Nephron (organoid): ENCODE results near the gene ACTR5.

Source experiments
- H3K27ac Mint-ChIP-seq, 3 experiments: 2 replicates each; pipeline ENCODE4 v1.8.0; 2020; ENCODE audit warnings: mixed read lengths in 3 of 3, mild to moderate bottlenecking in 2 of 3, moderate library complexity in 1 of 3
- H3K27me3 Mint-ChIP-seq: 2 replicates; pipeline ENCODE4 v1.8.0; 2021; ENCODE audit warnings: low read depth, mild to moderate bottlenecking, moderate library complexity, mixed read lengths
- H3K36me3 Mint-ChIP-seq: 2 replicates; pipeline ENCODE4 v1.8.0; 2020; ENCODE audit warnings: low read depth, mixed read lengths
- H3K4me1 Mint-ChIP-seq: 2 replicates; pipeline ENCODE4 v1.8.0; 2020; ENCODE audit warnings: mixed read lengths
- H3K4me3 Mint-ChIP-seq, 3 experiments: 2 replicates each; pipeline ENCODE4 v1.8.0; 2020; ENCODE audit warnings: mild to moderate bottlenecking in 3 of 3, mixed read lengths in 3 of 3, moderate library complexity in 2 of 3
- H3K9me3 Mint-ChIP-seq: 2 replicates; pipeline ENCODE4 v1.8.0; 2020; ENCODE audit warnings: mixed read lengths
- TF ChIP-seq, protein P1 (sequence below), 3 experiments: fragments of 200-600 bp; sonication (generic); IDR thresholded peaks; one replicate each; pipeline ENCODE4 v1.5.0; 2021; ENCODE audit warnings: antibody characterized with exemption in 3 of 3; ENCODE audit not compliant: unreplicated experiment in 3 of 3

ACTR5 gene

DNA sequence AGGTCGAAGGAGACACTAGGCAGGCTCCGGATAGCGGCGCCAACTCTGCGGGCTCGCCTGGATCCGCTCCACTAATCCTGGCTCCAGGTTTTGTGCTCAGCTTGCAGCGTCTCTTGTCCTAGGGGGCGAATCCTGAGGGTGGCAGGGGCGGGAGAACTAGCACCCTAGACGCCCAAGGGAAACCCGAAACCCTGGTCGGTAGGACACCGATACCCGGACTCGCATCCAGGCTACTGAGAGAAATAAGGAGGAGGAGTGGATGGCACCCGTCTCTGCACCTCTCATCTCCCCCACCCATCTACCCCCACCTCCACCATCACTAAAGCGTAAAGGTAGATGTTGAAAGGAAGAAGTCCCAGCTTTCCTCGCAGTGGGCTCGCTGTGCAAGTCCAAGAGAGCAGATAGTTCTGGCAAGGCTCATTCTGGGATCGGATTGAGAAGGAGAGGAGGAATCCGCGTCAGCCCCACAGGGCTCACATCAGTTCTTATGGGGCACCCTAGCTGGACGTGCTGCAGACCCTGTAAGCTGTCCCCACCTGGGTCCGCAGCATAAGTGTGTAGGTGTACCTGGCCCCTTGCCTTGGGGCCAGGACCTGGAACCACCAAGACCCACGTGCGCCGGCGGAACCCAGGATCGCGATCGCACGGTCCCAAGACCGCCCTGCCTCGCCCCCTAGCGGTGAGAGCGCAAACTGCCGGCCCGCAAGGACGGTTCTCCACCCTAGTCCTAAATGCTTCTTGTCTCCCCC, 17.1 kb upstream of the ACTR5 start:
- Mint-ChIP-seq H3K4me3 (peak overlapping the region in 2 of 3 experiments; percentile 27 to 42), H3K9me3 (peaks cover 2% of the 10 kb centered on the region), H3K27ac (no peak overlapping the region), H3K4me1 (peaks cover 13% of the 10 kb centered on the region), H3K36me3 (no peaks in the 10 kb centered on the region), H3K27me3 (peaks cover 100% of the 10 kb centered on the region)
- TF ChIP-seq, protein P1, sequence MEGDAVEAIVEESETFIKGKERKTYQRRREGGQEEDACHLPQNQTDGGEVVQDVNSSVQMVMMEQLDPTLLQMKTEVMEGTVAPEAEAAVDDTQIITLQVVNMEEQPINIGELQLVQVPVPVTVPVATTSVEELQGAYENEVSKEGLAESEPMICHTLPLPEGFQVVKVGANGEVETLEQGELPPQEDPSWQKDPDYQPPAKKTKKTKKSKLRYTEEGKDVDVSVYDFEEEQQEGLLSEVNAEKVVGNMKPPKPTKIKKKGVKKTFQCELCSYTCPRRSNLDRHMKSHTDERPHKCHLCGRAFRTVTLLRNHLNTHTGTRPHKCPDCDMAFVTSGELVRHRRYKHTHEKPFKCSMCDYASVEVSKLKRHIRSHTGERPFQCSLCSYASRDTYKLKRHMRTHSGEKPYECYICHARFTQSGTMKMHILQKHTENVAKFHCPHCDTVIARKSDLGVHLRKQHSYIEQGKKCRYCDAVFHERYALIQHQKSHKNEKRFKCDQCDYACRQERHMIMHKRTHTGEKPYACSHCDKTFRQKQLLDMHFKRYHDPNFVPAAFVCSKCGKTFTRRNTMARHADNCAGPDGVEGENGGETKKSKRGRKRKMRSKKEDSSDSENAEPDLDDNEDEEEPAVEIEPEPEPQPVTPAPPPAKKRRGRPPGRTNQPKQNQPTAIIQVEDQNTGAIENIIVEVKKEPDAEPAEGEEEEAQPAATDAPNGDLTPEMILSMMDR (IDR thresholded peaks at IDR 0.05; ENCODE audit: unreplicated experiment in 3 of 3), result peak; percentile 97 to 98 (median 97)

DNA sequence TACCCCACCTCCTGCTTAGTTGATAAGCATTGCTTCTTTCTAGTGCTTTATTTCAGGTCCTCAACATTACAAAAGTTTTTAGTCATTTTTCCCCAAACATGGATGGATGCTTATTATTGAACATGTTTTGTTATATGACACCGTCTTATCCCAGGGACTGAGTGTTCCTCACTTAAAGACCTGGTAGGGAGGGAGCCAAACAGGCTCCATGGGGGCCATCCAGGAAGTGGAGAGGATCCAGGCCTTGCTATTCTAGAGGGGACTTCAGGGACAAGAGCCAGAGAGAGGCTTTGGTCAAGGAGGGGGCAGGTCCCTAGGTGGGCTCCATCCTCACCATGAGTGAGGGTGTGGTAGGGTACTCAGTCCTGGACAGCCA, 16.5 kb upstream of the ACTR5 start:
- H3K4me1 Mint-ChIP-seq, result peaks cover 13% of the 10 kb centered on the region
- peaks cover 100% of the 10 kb centered on the region for H3K27me3 Mint-ChIP-seq
- TF ChIP-seq, protein P1 (IDR thresholded peaks at IDR 0.05; ENCODE audit: unreplicated experiment in 3 of 3), result peak in 1 of 3 experiments; percentile 23
- no peak overlapping the region for H3K4me3 Mint-ChIP-seq
- peaks cover 2% of the 10 kb centered on the region for H3K9me3 Mint-ChIP-seq
- no peaks in the 10 kb centered on the region for H3K36me3 Mint-ChIP-seq
- H3K27ac Mint-ChIP-seq, result no peak overlapping the region

DNA sequence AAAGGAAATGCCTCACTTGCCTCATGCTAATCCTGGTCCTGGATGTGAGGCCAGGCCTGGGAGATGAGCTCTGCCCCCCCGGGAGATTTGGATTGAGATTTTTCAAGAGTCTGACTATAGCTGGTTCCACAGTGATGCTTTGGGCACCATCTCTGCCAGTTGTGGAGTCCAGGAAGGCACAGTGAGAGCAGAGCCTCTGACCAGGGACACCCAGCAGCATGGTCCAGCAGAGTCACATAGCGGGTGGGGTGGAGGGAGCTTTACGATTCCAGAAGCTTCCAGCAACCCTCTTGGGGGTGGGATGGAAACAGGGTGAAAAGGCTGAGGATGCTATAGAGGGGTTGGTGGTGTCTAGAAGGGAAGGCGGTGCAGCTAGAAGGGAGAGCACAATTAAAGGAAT, 15.3 kb upstream of the ACTR5 start:
- Mint-ChIP-seq H3K36me3 (no peaks in the 10 kb centered on the region), H3K27me3 (peaks cover 100% of the 10 kb centered on the region), H3K27ac (no peak overlapping the region), H3K4me1 (peaks cover 13% of the 10 kb centered on the region), H3K9me3 (peaks cover 2% of the 10 kb centered on the region), H3K4me3 (no peak overlapping the region)
- TF ChIP-seq, protein P1 (IDR thresholded peaks at IDR 0.05; ENCODE audit: unreplicated experiment in 3 of 3), result no peak

DNA sequence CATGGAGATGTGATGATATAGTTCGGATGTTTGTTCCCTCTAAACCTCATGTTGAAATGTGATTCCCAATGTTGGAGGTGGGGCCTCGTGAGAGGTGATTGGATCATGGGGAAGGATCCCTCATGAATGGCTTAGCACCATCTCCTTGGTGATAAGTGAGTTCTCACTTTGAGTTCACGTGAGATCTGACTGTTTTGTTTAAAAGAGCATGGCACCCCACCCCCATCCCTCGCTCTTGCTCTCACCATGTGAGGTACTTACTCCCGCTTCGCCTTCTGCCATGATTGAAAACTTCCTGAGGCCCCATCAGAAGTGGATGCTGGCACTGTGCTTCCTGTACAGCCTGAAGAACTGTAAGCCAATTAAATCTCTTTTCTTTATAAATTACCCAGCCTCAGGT, 13.1 kb upstream of the ACTR5 start:
- no peak overlapping the region for H3K27ac Mint-ChIP-seq
- H3K9me3 Mint-ChIP-seq, result no peaks in the 10 kb centered on the region
- H3K27me3 Mint-ChIP-seq, result peaks cover 100% of the 10 kb centered on the region
- peaks cover 2% of the 10 kb centered on the region for H3K4me1 Mint-ChIP-seq
- H3K36me3 Mint-ChIP-seq, result no peaks in the 10 kb centered on the region
- TF ChIP-seq, protein P1 (IDR thresholded peaks at IDR 0.05; ENCODE audit: unreplicated experiment in 3 of 3), result no peak
- H3K4me3 Mint-ChIP-seq, result no peak overlapping the region

DNA sequence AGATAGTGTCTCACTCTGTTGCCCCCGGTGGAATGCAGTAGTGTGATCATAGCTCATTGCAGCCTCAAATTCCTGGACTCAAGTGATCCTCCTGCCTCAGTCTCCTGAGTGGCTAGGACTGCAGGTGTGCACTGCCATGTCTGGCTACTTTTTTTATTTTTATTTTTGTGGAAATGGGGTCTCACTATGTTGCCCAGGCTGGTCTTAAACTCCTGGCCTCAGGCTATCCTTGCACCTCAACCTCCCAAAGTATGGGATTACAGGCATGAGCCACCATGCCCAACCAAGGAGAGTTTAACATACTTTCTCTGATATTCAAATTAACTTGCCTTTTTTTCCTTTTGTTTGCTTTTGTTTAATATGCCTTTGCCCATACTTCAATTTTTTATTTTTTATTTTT, 10.4 kb upstream of the ACTR5 start:
- TF ChIP-seq, protein P1 (IDR thresholded peaks at IDR 0.05; ENCODE audit: unreplicated experiment in 3 of 3), result no peak
- H3K36me3 Mint-ChIP-seq, result no peaks in the 10 kb centered on the region
- H3K27me3 Mint-ChIP-seq, result peaks cover 100% of the 10 kb centered on the region
- H3K27ac Mint-ChIP-seq, result no peak overlapping the region
- no peak overlapping the region for H3K4me3 Mint-ChIP-seq
- H3K4me1 Mint-ChIP-seq, result no peaks in the 10 kb centered on the region
- H3K9me3 Mint-ChIP-seq, result no peaks in the 10 kb centered on the region

DNA sequence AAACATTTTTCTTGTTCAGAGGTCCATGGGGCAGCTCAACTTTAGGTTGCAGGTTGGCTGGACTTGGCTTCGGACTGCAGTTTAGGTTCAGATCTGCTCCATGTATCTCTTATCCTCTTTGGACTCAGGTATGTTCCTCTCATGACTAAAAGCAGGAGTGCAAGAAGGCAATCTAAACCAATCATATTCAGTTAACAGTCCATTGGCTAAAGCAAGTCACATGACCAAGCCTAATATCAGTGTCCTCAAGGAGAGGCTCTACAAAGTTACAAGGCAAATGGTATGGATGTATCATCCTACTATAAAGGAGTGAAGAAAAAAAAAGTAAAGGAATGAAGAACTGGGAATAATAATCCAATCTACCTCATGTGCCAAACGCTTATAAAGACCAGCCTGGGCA, 2.5 kb upstream of the ACTR5 start:
- peak overlapping the region in 2 of 3 experiments; percentile 64 to 65 for H3K4me3 Mint-ChIP-seq
- no peak overlapping the region for H3K27ac Mint-ChIP-seq
- peaks cover 4% of the 10 kb centered on the region for H3K36me3 Mint-ChIP-seq
- TF ChIP-seq, protein P1 (IDR thresholded peaks at IDR 0.05; ENCODE audit: unreplicated experiment in 3 of 3), result no peak
- H3K27me3 Mint-ChIP-seq, result peaks cover 41% of the 10 kb centered on the region
- no peaks in the 10 kb centered on the region for H3K9me3 Mint-ChIP-seq
- H3K4me1 Mint-ChIP-seq, result peaks cover 6% of the 10 kb centered on the region
